ENCODE data around the gene RNASE11.
A peak's percentile ranks its signal among the peaks of the same experiment; 100 is the strongest.

The RNASE11 gene

GRCh38 chr14:20612403-20612802 lies 24.6 kb upstream of the RNASE11 start:
- ATAC-seq (ENCODE audit: insufficient read depth, low read depth) (no peak), DNase-seq (no peak)
- H2AFZ ChIP-seq (ENCODE audit: low read depth, low read length): no peak overlapping the region
- no peak overlapping the region for H3K27ac ChIP-seq (ENCODE audit: low read length)
- peak overlapping the region; percentile 85 for H3K4me2 ChIP-seq (ENCODE audit: insufficient read depth, low read length)
- H3K79me2 ChIP-seq (ENCODE audit: insufficient read depth, low read length): no peaks in the 10 kb centered on the region
- H3K27me3 ChIP-seq (ENCODE audit: insufficient read depth, low read length, poor library complexity): peaks cover 11% of the 10 kb centered on the region
- no peaks in the 10 kb centered on the region for H3K36me3 ChIP-seq (ENCODE audit: insufficient read depth, low read length)
- no peak overlapping the region for H3K4me3 ChIP-seq (ENCODE audit: low read depth in 1 of 2, low read length in 2 of 2)
- H3K9me3 ChIP-seq (ENCODE audit: insufficient read depth, low read length, severe bottlenecking): no peaks in the 10 kb centered on the region
- H3K9ac ChIP-seq (ENCODE audit: low read depth, low read length): no peak overlapping the region
- no peaks in the 10 kb centered on the region for H4K20me1 ChIP-seq (ENCODE audit: insufficient read depth, low read length)
- TF ChIP-seq CTCF (IDR thresholded peaks at IDR 0.05; ENCODE audit: borderline replicate concordance, extremely low read depth, low read length, poor library complexity, severe bottlenecking) (no peak), EZH2 (IDR thresholded peaks at IDR 0.05; ENCODE audit: borderline replicate concordance, low read depth, low read length, severe bottlenecking) (no peak)
- peaks cover 62% of the 10 kb centered on the region for H3K4me1 ChIP-seq (ENCODE audit: insufficient read depth, low read length)

- H3K4me2 ChIP-seq (ENCODE audit: insufficient read depth, low read length): no peak overlapping the region
- no peak overlapping the region for H3K9ac ChIP-seq (ENCODE audit: low read depth, low read length)
- DNase-seq (no peak), ATAC-seq (ENCODE audit: insufficient read depth, low read depth) (no peak)
- H4K20me1 ChIP-seq (ENCODE audit: insufficient read depth, low read length): no peaks in the 10 kb centered on the region
- peaks cover 62% of the 10 kb centered on the region for H3K4me1 ChIP-seq (ENCODE audit: insufficient read depth, low read length)
- no peak overlapping the region for H3K27ac ChIP-seq (ENCODE audit: low read length)
- H3K9me3 ChIP-seq (ENCODE audit: insufficient read depth, low read length, severe bottlenecking): no peaks in the 10 kb centered on the region
- H2AFZ ChIP-seq (ENCODE audit: low read depth, low read length): no peak overlapping the region
- H3K36me3 ChIP-seq (ENCODE audit: insufficient read depth, low read length): no peaks in the 10 kb centered on the region
- H3K4me3 ChIP-seq (ENCODE audit: low read depth in 1 of 2, low read length in 2 of 2): no peak overlapping the region
- no peaks in the 10 kb centered on the region for H3K79me2 ChIP-seq (ENCODE audit: insufficient read depth, low read length)
- TF ChIP-seq EZH2 (IDR thresholded peaks at IDR 0.05; ENCODE audit: borderline replicate concordance, low read depth, low read length, severe bottlenecking) (no peak), CTCF (IDR thresholded peaks at IDR 0.05; ENCODE audit: borderline replicate concordance, extremely low read depth, low read length, poor library complexity, severe bottlenecking) (no peak)
- peaks cover 11% of the 10 kb centered on the region for H3K27me3 ChIP-seq (ENCODE audit: insufficient read depth, low read length, poor library complexity)
These were observed 23.5 kb upstream of the RNASE11 start for GRCh38 chr14:20611277-20611676.

- Histone ChIP-seq H3K9ac (ENCODE audit: low read depth, low read length) (peak overlapping the region; percentile 53), H3K79me2 (ENCODE audit: insufficient read depth, low read length) (no peaks in the 10 kb centered on the region), H2AFZ (ENCODE audit: low read depth, low read length) (peak overlapping the region; percentile 80), H3K36me3 (ENCODE audit: insufficient read depth, low read length) (no peaks in the 10 kb centered on the region), H3K27ac (ENCODE audit: low read length) (no peak overlapping the region), H3K4me3 (ENCODE audit: low read depth in 1 of 2, low read length in 2 of 2) (peak overlapping the region; percentile 25 to 65; a peak in 3 of 4 replicates), H4K20me1 (ENCODE audit: insufficient read depth, low read length) (no peaks in the 10 kb centered on the region), H3K4me2 (ENCODE audit: insufficient read depth, low read length) (peak overlapping the region; percentile 88), H3K9me3 (ENCODE audit: insufficient read depth, low read length, severe bottlenecking) (no peaks in the 10 kb centered on the region), H3K27me3 (ENCODE audit: insufficient read depth, low read length, poor library complexity) (peaks cover 11% of the 10 kb centered on the region), H3K4me1 (ENCODE audit: insufficient read depth, low read length) (peaks cover 62% of the 10 kb centered on the region)
- DNase-seq: peak; percentile 76
- TF ChIP-seq EZH2 (IDR thresholded peaks at IDR 0.05; ENCODE audit: borderline replicate concordance, low read depth, low read length, severe bottlenecking): no peak
- TF ChIP-seq CTCF (IDR thresholded peaks at IDR 0.05; ENCODE audit: borderline replicate concordance, extremely low read depth, low read length, poor library complexity, severe bottlenecking): no peak
- ATAC-seq (ENCODE audit: insufficient read depth, low read depth): peak; percentile 15; the same call in 2 of the 3 replicates
These were observed 22.4 kb upstream of the RNASE11 start for GRCh38 chr14:20610002-20610765.
